Dermis microvascular lymphatic vessel endothelial cell (primary cell): ENCODE data around the gene ETV3L. TPM values are rescaled to one million over a fixed set of nuclear protein-coding genes. Genes with fewer than 3 reads are reported as not detected.
A peak's percentile ranks its signal among the peaks of the same experiment; 100 is the strongest.

Experiments used
- DNase-seq, 2 donors: peaks; one replicate each; pipeline versions ENCODE4 v3.0.0 to v3.0.0-alpha.2; 2010; ENCODE audit warnings: low read depth in 2 of 2
- total RNA-seq: library from RNA; depleted of rRNA; stranded (reverse); fragments of >200 nt; gene quantifications from 2 replicates; pipeline ENCODE4 v1.2.1, GENCODE V29; 2014

ETV3L gene
- total RNA-seq, 1 donor from 2014 or later: not detected

- no peak for DNase-seq
Measured at GRCh38 chr1:157132111-157132510, 32.5 kb upstream of the ETV3L start.

- no peak for DNase-seq
Measured at GRCh38 chr1:157131281-157131680, 31.7 kb upstream of the ETV3L start.

DNA sequence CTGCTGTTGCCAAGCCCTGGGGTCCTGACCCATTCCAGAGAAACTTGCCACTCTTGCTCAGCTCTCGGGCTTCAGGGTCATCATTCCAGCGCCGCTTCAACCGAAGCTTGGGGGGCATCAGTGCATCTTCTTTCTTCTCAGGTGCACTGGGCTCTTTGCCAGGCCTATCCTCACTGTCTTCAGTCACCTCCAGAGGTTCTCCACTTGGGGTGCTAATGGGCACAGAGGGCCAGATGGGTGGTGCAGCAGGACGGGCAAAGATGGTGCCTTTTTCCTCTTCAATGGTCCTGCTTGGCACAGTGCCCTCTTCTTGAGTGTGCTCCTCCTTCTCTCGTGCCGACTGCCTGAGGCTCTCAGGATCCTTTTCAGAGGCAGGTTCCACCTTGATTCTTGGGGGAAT is 25.2 kb upstream of the ETV3L start:
- no peak for DNase-seq

- DNase-seq: no peak
Measured at GRCh38 chr1:157119448-157119847, 19.8 kb upstream of the ETV3L start.

- DNase-seq: no peak
Measured at GRCh38 chr1:157119008-157119407, 19.4 kb upstream of the ETV3L start.

DNA sequence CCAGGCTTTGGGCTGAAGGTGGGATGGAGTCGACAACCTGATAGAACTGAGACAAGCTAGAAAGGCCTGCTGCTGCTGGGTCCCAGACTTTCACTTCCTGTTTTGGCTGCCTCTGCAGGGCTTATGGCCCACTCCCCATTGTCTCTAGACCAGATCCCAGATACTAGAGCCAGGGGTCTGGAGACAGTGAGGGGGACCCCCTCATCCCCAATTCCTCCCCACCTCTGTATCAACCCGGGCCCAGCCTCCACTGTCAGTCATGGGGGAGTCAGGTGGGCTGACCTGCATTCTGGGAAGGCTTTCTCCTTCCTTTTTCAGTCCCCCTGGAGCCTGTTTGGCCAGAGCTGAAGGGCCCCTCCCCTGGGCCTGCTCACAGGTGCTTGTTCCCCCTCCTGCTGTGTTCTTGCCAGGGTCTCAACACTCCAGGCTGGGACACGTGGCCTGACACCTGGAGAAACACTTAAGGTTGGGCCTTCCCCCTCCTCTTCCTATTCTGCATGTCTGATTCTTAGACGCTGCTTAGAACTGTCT is 18.0 kb upstream of the ETV3L start:
- DNase-seq: no peak

- DNase-seq: no peak
Measured at GRCh38 chr1:157116737-157117103, 17.1 kb upstream of the ETV3L start.

- DNase-seq: no peak
Measured at GRCh38 chr1:157115851-157116736, 16.5 kb upstream of the ETV3L start.

GRCh38 chr1:157115429-157115838 is 15.8 kb upstream of the ETV3L start:
- no peak for DNase-seq

GRCh38 chr1:157114183-157115121 is 14.8 kb upstream of the ETV3L start:
- DNase-seq: no peak

GRCh38 chr1:157113631-157114030 is 14.0 kb upstream of the ETV3L start:
- DNase-seq: no peak

DNA sequence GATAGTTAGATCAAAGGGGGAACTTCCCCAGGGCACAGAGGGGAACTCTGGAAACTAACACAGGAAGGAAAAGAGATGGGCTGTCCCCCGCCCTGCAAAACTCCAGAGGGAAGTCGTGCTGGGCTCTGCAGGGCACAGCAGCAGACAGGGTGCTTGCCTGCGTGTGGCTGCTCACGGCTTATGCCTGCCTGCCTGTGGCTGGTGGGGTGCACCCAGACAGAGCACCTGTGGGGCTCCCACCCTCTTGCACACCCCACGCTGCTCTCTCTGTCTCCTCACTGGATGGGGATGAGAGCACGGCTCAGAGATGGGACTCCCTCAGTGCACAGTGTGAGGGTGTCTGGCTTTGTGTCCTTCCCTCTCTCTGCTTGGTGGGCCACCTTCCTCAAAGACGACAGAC is 13.5 kb upstream of the ETV3L start:
- peak; percentile 10 to 21 for DNase-seq

- DNase-seq: no peak
Measured at GRCh38 chr1:157112186-157112867, 12.7 kb upstream of the ETV3L start.

GRCh38 chr1:157111396-157112165 is 12.0 kb upstream of the ETV3L start:
- no peak for DNase-seq

GRCh38 chr1:157110686-157111085 is 11.1 kb upstream of the ETV3L start:
- DNase-seq: no peak

DNA sequence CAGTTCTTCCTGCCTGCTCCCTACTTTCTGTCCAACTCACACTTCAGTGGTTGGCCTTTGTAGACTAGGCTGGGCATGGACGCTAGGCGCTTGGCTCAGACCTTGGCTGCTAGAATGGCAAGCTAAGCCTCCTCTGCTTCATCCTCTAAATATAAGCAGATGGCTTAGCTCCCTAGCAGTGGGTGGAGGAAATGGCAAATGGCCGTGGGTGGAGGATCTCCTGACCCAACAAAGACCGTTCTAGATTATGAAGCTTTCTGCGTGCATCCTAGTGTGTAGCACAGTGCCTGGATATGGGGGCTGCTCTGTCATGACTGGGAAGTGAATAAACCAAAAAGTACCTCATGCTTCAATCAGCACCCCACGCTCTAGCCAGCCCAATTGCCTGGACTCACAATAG is 10.4 kb upstream of the ETV3L start:
- DNase-seq: no peak

DNA sequence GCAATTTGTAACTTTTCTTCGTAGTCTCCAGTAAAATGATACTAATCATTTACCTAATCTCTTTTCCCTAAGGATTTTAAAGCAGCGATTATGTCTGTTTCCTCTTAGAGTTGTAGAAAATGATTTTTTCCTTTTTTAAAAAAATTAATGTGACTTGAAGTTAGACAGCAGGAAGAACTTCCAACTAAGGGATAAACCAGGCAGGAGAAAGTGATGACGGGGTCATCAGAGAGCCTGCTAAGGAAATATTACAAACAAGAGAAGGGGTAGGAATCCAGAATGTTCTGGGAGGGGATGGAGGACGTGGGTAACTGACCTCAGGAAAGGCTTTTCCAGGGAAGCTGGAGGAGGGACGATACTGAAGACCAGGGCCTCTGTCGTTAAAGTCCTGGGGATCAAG is 8.8 kb upstream of the ETV3L start:
- DNase-seq: no peak

DNA sequence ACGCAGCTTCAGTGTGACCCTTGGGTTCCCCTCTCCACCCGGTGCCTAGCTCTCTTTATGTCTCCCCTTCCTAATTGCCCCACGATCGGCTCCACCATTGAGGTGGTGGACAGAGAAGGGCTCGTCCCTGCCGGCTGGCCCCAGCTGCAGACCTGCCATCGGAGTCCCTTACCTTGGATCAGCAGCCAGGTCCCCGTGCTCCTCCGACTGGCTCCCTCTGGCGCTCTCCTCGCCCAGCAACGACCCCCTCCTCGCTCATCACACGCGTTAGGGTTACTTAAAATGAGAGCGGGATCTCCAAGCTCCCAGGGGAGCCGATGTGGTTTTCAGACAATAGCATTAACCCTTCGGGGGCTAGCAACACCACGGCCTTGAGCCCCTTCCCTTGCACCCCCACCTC is 8.1 kb upstream of the ETV3L start:
- DNase-seq: no peak

DNA sequence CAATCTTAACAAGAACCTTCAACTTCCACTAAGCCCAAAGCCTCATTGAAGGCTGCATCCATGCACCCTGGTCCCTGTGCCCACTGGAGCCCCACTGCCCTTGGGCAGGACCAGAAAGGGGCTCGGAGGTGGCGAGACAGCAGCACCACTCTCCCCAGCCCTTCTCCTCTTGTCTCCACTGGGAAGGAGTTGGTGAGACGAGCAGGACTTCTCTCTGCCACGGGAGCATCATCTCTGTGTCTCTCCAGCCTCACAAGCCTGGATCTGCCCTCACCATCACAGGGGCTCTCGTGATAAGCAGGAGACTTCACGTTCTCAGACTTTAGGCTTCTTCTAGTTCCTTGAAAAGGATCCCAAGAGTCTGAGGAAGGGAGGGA is 7.2 kb upstream of the ETV3L start:
- DNase-seq: no peak

GRCh38 chr1:157105988-157106812 is 6.6 kb upstream of the ETV3L start:
- peak in 1 of 2 donors; percentile 77 for DNase-seq
